ENCODE data around the gene SLC22A23. TPM values are rescaled to one million over a fixed set of nuclear protein-coding genes. Genes with fewer than 3 reads are reported as not detected.
A peak's percentile ranks its signal among the peaks of the same experiment; 100 is the strongest.

SLC22A23 gene
- total RNA-seq, 2 donors from 2014 or later, result 53.1 to 129 TPM

GRCh38 chr6:3328145-3328544, 128.7 kb downstream of the SLC22A23 start:
- no peak for DNase-seq (ENCODE audit: low spot score)
- intact Hi-C loops (cut with DNase I), result no loop called here
- TF ChIP-seq, protein P1, sequence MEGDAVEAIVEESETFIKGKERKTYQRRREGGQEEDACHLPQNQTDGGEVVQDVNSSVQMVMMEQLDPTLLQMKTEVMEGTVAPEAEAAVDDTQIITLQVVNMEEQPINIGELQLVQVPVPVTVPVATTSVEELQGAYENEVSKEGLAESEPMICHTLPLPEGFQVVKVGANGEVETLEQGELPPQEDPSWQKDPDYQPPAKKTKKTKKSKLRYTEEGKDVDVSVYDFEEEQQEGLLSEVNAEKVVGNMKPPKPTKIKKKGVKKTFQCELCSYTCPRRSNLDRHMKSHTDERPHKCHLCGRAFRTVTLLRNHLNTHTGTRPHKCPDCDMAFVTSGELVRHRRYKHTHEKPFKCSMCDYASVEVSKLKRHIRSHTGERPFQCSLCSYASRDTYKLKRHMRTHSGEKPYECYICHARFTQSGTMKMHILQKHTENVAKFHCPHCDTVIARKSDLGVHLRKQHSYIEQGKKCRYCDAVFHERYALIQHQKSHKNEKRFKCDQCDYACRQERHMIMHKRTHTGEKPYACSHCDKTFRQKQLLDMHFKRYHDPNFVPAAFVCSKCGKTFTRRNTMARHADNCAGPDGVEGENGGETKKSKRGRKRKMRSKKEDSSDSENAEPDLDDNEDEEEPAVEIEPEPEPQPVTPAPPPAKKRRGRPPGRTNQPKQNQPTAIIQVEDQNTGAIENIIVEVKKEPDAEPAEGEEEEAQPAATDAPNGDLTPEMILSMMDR (IDR thresholded peaks at IDR 0.05), result no peak
- WGBS, result 93% methylated on average over 12 of the region's 12 CpGs
- Histone ChIP-seq H3K9me3 (no peaks in the 10 kb centered on the region), H3K27ac (no peak overlapping the region), H3K27me3 (replicated peaks; ENCODE audit: insufficient read depth) (no peaks in the 10 kb centered on the region), H3K4me1 (replicated peaks) (no peaks in the 10 kb centered on the region), H3K4me3 (no peak overlapping the region), H3K36me3 (no peaks in the 10 kb centered on the region)

GRCh38 chr6:3327403-3327802, 129.4 kb downstream of the SLC22A23 start:
- Histone ChIP-seq H3K27me3 (replicated peaks; ENCODE audit: insufficient read depth) (no peaks in the 10 kb centered on the region), H3K9me3 (no peaks in the 10 kb centered on the region), H3K4me1 (replicated peaks) (no peaks in the 10 kb centered on the region), H3K27ac (no peak overlapping the region), H3K4me3 (no peak overlapping the region), H3K36me3 (no peaks in the 10 kb centered on the region)
- intact Hi-C loops (cut with DNase I), result no loop called here
- WGBS, result 97% methylated on average over 3 of the region's 3 CpGs
- DNase-seq (ENCODE audit: low spot score), result no peak
- TF ChIP-seq POLR2A (IDR thresholded peaks at IDR 0.05), result no peak
- TF ChIP-seq, protein P1 (IDR thresholded peaks at IDR 0.05), result no peak
- no peak for TF ChIP-seq POLR2AphosphoS5 (IDR thresholded peaks at IDR 0.05)

- H3K36me3 ChIP-seq, result no peaks in the 10 kb centered on the region
- no peaks in the 10 kb centered on the region for H3K27me3 ChIP-seq (replicated peaks; ENCODE audit: insufficient read depth)
- no peaks in the 10 kb centered on the region for H3K9me3 ChIP-seq
- no peak overlapping the region for H3K27ac ChIP-seq
- TF ChIP-seq, protein P1 (IDR thresholded peaks at IDR 0.05), result no peak
- TF ChIP-seq POLR2AphosphoS5 (IDR thresholded peaks at IDR 0.05) (no peak), POLR2A (IDR thresholded peaks at IDR 0.05) (no peak)
- 88% methylated on average over 9 of the region's 9 CpGs for WGBS
- H3K4me3 ChIP-seq, result no peak overlapping the region
- no peak for DNase-seq (ENCODE audit: low spot score)
- H3K4me1 ChIP-seq (replicated peaks), result no peaks in the 10 kb centered on the region
- intact Hi-C loops (cut with DNase I), result no loop called here
Measured at GRCh38 chr6:3326981-3327380, 129.9 kb downstream of the SLC22A23 start.

- Histone ChIP-seq H3K27me3 (replicated peaks; ENCODE audit: insufficient read depth) (no peaks in the 10 kb centered on the region), H3K4me3 (no peak overlapping the region), H3K9me3 (no peaks in the 10 kb centered on the region), H3K27ac (peak overlapping the region in 1 of 2 donors; percentile 6), H3K36me3 (no peaks in the 10 kb centered on the region), H3K4me1 (replicated peaks) (no peaks in the 10 kb centered on the region)
- intact Hi-C loops (cut with DNase I), result no loop called here
- no peak for DNase-seq (ENCODE audit: low spot score)
- WGBS, result 96% methylated on average over 11 of the region's 11 CpGs
- TF ChIP-seq, protein P1 (IDR thresholded peaks at IDR 0.05), result no peak
- TF ChIP-seq POLR2AphosphoS5 (IDR thresholded peaks at IDR 0.05) (no peak), POLR2A (IDR thresholded peaks at IDR 0.05) (no peak)
Measured at GRCh38 chr6:3326184-3326971, 130.5 kb downstream of the SLC22A23 start.

DNA sequence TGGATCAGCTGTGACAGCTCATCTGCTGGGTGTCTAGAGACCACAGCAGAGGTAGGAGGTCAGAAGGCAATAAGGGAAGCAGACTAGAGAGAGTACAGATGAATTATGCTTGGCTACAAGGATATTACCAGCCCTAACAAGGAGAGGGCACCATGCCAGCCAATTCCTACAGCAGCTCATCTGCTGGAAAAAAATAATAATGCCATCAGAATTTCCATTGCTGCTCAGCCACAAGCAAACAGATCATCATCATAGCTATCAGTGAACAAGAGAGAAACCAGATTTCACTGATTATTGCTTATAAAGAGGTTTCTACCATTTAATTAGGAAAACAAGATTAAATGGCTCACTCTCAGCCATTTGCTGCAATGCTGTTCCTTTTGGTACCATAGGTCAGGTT, 131.6 kb downstream of the SLC22A23 start:
- intact Hi-C loops (cut with DNase I), result no loop called here
- H3K27me3 ChIP-seq (replicated peaks; ENCODE audit: insufficient read depth), result no peaks in the 10 kb centered on the region
- no peak for DNase-seq (ENCODE audit: low spot score)
- no peak overlapping the region for H3K27ac ChIP-seq
- H3K4me1 ChIP-seq (replicated peaks), result no peaks in the 10 kb centered on the region
- TF ChIP-seq, protein P1 (IDR thresholded peaks at IDR 0.05), result no peak
- TF ChIP-seq POLR2A (IDR thresholded peaks at IDR 0.05) (no peak), POLR2AphosphoS5 (IDR thresholded peaks at IDR 0.05) (no peak)
- no peaks in the 10 kb centered on the region for H3K36me3 ChIP-seq
- H3K4me3 ChIP-seq, result no peak overlapping the region
- H3K9me3 ChIP-seq, result no peaks in the 10 kb centered on the region
